Measurements from ENCODE around the gene CUBN.

The CUBN gene

GRCh38 chr10:16964576-16965343 lies 164.9 kb downstream of the CUBN start:
- Histone ChIP-seq H3K36me3 (no peaks in the 10 kb centered on the region), H3K27me3 (ENCODE audit: insufficient read depth, low read depth, severe bottlenecking) (no peaks in the 10 kb centered on the region), H3K9me3 (ENCODE audit: severe bottlenecking) (no peaks in the 10 kb centered on the region), H3K4me3 (ENCODE audit: low read depth, low read length) (no peak overlapping the region), H3K27ac (peak overlapping the region; percentile 52)
- DNase-seq, result peak; percentile 38
- TF ChIP-seq, protein P1, sequence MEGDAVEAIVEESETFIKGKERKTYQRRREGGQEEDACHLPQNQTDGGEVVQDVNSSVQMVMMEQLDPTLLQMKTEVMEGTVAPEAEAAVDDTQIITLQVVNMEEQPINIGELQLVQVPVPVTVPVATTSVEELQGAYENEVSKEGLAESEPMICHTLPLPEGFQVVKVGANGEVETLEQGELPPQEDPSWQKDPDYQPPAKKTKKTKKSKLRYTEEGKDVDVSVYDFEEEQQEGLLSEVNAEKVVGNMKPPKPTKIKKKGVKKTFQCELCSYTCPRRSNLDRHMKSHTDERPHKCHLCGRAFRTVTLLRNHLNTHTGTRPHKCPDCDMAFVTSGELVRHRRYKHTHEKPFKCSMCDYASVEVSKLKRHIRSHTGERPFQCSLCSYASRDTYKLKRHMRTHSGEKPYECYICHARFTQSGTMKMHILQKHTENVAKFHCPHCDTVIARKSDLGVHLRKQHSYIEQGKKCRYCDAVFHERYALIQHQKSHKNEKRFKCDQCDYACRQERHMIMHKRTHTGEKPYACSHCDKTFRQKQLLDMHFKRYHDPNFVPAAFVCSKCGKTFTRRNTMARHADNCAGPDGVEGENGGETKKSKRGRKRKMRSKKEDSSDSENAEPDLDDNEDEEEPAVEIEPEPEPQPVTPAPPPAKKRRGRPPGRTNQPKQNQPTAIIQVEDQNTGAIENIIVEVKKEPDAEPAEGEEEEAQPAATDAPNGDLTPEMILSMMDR (IDR thresholded peaks at IDR 0.05; ENCODE audit: low read depth, low read length), result no peak

DNA sequence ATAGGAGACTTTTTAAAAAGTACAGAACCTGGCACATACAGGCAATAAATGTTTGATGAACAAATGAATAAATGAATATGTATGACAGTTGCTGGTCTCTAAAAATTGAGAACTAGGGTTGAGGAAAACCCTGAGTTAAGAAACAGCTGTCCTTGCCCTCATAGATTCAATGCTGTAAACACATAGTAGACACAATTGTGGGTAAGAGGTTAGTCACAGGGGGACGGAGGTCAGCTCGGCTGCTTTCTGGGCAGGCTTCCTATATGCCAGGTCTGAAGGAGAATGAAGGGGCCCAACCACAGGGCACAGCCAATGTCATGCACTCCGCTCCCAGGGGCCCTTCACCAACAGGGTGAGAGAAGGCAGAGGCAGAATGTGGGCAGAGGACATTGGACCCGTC lies 169.1 kb downstream of the CUBN start:
- no peak for DNase-seq
- Histone ChIP-seq H3K4me3 (ENCODE audit: low read depth, low read length) (no peak overlapping the region), H3K36me3 (no peaks in the 10 kb centered on the region), H3K27me3 (ENCODE audit: insufficient read depth, low read depth, severe bottlenecking) (no peaks in the 10 kb centered on the region), H3K27ac (no peak overlapping the region), H3K9me3 (ENCODE audit: severe bottlenecking) (no peaks in the 10 kb centered on the region)
- TF ChIP-seq, protein P1 (IDR thresholded peaks at IDR 0.05; ENCODE audit: low read depth, low read length), result no peak

- Histone ChIP-seq H3K4me3 (ENCODE audit: low read depth, low read length) (no peak overlapping the region), H3K36me3 (no peaks in the 10 kb centered on the region), H3K9me3 (ENCODE audit: severe bottlenecking) (no peaks in the 10 kb centered on the region), H3K27me3 (ENCODE audit: insufficient read depth, low read depth, severe bottlenecking) (no peaks in the 10 kb centered on the region), H3K27ac (no peak overlapping the region)
- DNase-seq, result no peak
- TF ChIP-seq, protein P1 (IDR thresholded peaks at IDR 0.05; ENCODE audit: low read depth, low read length), result no peak
Measured at GRCh38 chr10:16957038-16957437, 172.6 kb downstream of the CUBN start.

GRCh38 chr10:16954280-16955030 lies 175.2 kb downstream of the CUBN start:
- DNase-seq, result no peak
- no peak overlapping the region for H3K27ac ChIP-seq
- no peaks in the 10 kb centered on the region for H3K9me3 ChIP-seq (ENCODE audit: severe bottlenecking)
- H3K27me3 ChIP-seq (ENCODE audit: insufficient read depth, low read depth, severe bottlenecking), result no peaks in the 10 kb centered on the region
- TF ChIP-seq, protein P1 (IDR thresholded peaks at IDR 0.05; ENCODE audit: low read depth, low read length), result no peak
- H3K4me3 ChIP-seq (ENCODE audit: low read depth, low read length), result no peak overlapping the region
- no peaks in the 10 kb centered on the region for H3K36me3 ChIP-seq

DNA sequence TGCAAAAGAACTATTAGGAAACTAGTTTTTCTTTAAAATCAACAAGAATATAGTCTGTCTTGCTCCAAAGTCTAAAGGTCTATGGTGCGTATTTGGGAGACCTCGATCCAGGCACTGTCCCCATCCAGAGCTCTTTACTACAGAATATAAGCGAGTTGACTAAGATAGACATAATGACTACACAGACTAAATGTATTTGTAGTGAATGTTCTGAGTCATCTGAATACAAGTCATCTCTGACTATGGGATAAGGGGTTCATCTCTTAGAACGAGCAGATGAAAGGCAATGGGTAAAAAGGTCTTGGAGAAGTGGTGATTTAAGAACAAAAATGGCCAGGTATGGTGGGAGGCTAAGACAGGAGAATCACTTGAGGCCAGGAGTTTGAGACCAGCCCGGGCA lies 176.3 kb downstream of the CUBN start:
- Histone ChIP-seq H3K27ac (no peak overlapping the region), H3K27me3 (ENCODE audit: insufficient read depth, low read depth, severe bottlenecking) (no peaks in the 10 kb centered on the region), H3K36me3 (no peaks in the 10 kb centered on the region), H3K4me3 (ENCODE audit: low read depth, low read length) (no peak overlapping the region), H3K9me3 (ENCODE audit: severe bottlenecking) (no peaks in the 10 kb centered on the region)
- TF ChIP-seq, protein P1 (IDR thresholded peaks at IDR 0.05; ENCODE audit: low read depth, low read length), result no peak
- no peak for DNase-seq
